Ovary (tissue), 9 donors: Measurements from ENCODE around the gene CAMK2D. TPM values are rescaled to one million over a fixed set of nuclear protein-coding genes. Genes with fewer than 3 reads are reported as not detected.

Experiments used
- DNase-seq, 5 donors: peaks; one replicate each; pipeline ENCODE4 v3.0.0-alpha.2; 2019 to 2020
- H3K27ac ChIP-seq, 2 donors: fragments of 200-600 bp; one replicate each; pipeline versions ENCODE4 v1.5.1 to v1.8.0; 2019 to 2022
- H3K27me3 ChIP-seq: fragments of 200-600 bp; one replicate; pipeline ENCODE4 v1.8.0; 2022
- H3K36me3 ChIP-seq: fragments of 200-600 bp; sonication (generic); one replicate; pipeline ENCODE4 v1.5.1; 2019
- H3K4me1 ChIP-seq: one replicate; pipeline ENCODE4 v1.8.1; 2013; ENCODE audit warnings: mild to moderate bottlenecking, moderate library complexity; ENCODE audit not compliant: insufficient read depth
- H3K4me3 ChIP-seq: fragments of 200-600 bp; sonication (generic); one replicate; pipeline ENCODE4 v1.5.1; 2017
- H3K9me3 ChIP-seq, 2 donors: fragments of 200-600 bp in 1 of 2; sonication (generic) in 1 of 2; one replicate each; pipeline versions ENCODE4 v1.5.1 to v1.8.1; 2013 to 2019; ENCODE audit warnings: mild to moderate bottlenecking in 1 of 2, moderate library complexity in 1 of 2
- CTCF ChIP-seq, 3 donors: fragments of 450-650 bp in 2 of 3; fragments of 200-600 bp in 1 of 3; IDR thresholded peaks; one replicate each; pipeline versions ENCODE4 v1.5.1 to v1.8.0; 2016 to 2022; ENCODE audit warnings: antibody characterized with exemption in 3 of 3, mild to moderate bottlenecking in 1 of 3
- EP300 ChIP-seq: sonication (generic); formaldehyde crosslinking; IDR thresholded peaks from one replicate; pipeline ENCODE4 v1.6.1; 2017; ENCODE audit warnings: antibody characterized with exemption
- POLR2A ChIP-seq: fragments of 450-650 bp; IDR thresholded peaks from one replicate; pipeline ENCODE4 v1.6.1; 2017; ENCODE audit warnings: antibody characterized with exemption, mild to moderate bottlenecking, moderate library complexity
- WGBS, 3 donors: extraction: QIAGEN DNeasy Blood & Tissue Kit in 1 of 3; methylation state at CpG; one replicate each; pipeline versions ENCODE4 v1.1.5 to v1.1.7; 2013 to 2017; 5-methylcytosine and 5-hydroxymethylcytosine counted together
- intact Hi-C, 4 donors: fragments of 100-400 bp; cut with DNase I; formaldehyde crosslinking; loops; one replicate each; pipeline versions ENCODE4 v1.11.0 to v1.15.1; 2022 to 2023
- polyA plus RNA-seq, 2 donors: library from polyadenylated mRNA; stranded (reverse); fragments of 200-250 nt in 1 of 2; fragments of 350-450 nt in 1 of 2; fragmentation: Illumina TruSeq in 1 of 2; extraction: RNeasy Lipid Tissue Mini Kit (QIAGEN cat#74804) in 1 of 2; gene quantifications; one replicate each; pipeline ENCODE4 v1.2.3, GENCODE V29; 2013 to 2014
- total RNA-seq, 7 donors: library from RNA; depleted of rRNA in 2 of 7; stranded (reverse); fragments of >200 nt in 2 of 7; fragmentation: NEBNext Ultra II Directional in 3 of 7; extraction: Animal tissue kit (Norgen Biotek cat#: 25700) in 3 of 7; gene quantifications; one replicate each; pipeline versions ENCODE4 v1.1.0 to v1.2.4, GENCODE V29; 2016 to 2023
- donor health status: DM: no; HTN: no; CAD: no; lungs with moderate emphysema.
- donor health status: DM: no; HTN: no; CAD: no.
- donor health status: Bipolar disorder and iron deficiency.
- donor health status: DM: yes; HTN: yes; CAD: no.
- donor health status: DM: no; HTN: no; CAD: no.
- donor health status: DM: yes; HTN: yes; CAD: no.

CAMK2D gene
- total and polyA plus RNA-seq, 9 donors: 14.2 to 36.9 (median 32.2) TPM

- Histone ChIP-seq H3K4me3 (no peak overlapping the region), H3K27me3 (no peaks in the 10 kb centered on the region), H3K4me1 (no peaks in the 10 kb centered on the region), H3K9me3 (no peaks in the 10 kb centered on the region), H3K27ac (no peak overlapping the region), H3K36me3 (no peaks in the 10 kb centered on the region)
- no peak for DNase-seq
- intact Hi-C loops: no loop called here
- TF ChIP-seq EP300: no peak
- no peak for TF ChIP-seq CTCF (IDR thresholded peaks at IDR 0.05)
- TF ChIP-seq POLR2A: no peak
- 90 to 95% (median 91%) methylated on average over 2 of the region's 2 CpGs for WGBS, 3 donors
Observed at GRCh38 chr4:113419631-113420030, 341.9 kb downstream of the CAMK2D start.

GRCh38 chr4:113411496-113411938 lies 350.0 kb downstream of the CAMK2D start:
- H3K9me3 ChIP-seq: no peaks in the 10 kb centered on the region
- 57 to 66% (median 64%) methylated on average over 4 of the region's 4 CpGs for WGBS, 3 donors
- H3K4me1 ChIP-seq: no peaks in the 10 kb centered on the region
- intact Hi-C loops: no loop called here
- no peak overlapping the region for H3K4me3 ChIP-seq
- no peaks in the 10 kb centered on the region for H3K27me3 ChIP-seq
- no peaks in the 10 kb centered on the region for H3K36me3 ChIP-seq
- TF ChIP-seq POLR2A (no peak), EP300 (no peak), CTCF (IDR thresholded peaks at IDR 0.05) (no peak)
- no peak overlapping the region for H3K27ac ChIP-seq
- no peak for DNase-seq

- TF ChIP-seq POLR2A (no peak), EP300 (no peak), CTCF (IDR thresholded peaks at IDR 0.05) (no peak)
- H3K4me1 ChIP-seq: no peaks in the 10 kb centered on the region
- DNase-seq: no peak
- no peaks in the 10 kb centered on the region for H3K36me3 ChIP-seq
- no peak overlapping the region for H3K4me3 ChIP-seq
- no peaks in the 10 kb centered on the region for H3K9me3 ChIP-seq
- no peaks in the 10 kb centered on the region for H3K27me3 ChIP-seq
- H3K27ac ChIP-seq: no peak overlapping the region
- intact Hi-C loops: no loop called here
Observed at GRCh38 chr4:113410686-113411085, 350.9 kb downstream of the CAMK2D start.

GRCh38 chr4:113409181-113409580 lies 352.4 kb downstream of the CAMK2D start:
- WGBS, 3 donors: 30 to 44% (median 44%) methylated on average over 4 of the region's 4 CpGs
- Histone ChIP-seq H3K27me3 (no peaks in the 10 kb centered on the region), H3K27ac (no peak overlapping the region), H3K36me3 (no peaks in the 10 kb centered on the region), H3K4me3 (no peak overlapping the region), H3K4me1 (peaks cover 4% of the 10 kb centered on the region), H3K9me3 (no peaks in the 10 kb centered on the region)
- intact Hi-C loops: no loop called here
- DNase-seq: no peak
- no peak for TF ChIP-seq POLR2A
- no peak for TF ChIP-seq EP300
- no peak for TF ChIP-seq CTCF (IDR thresholded peaks at IDR 0.05)

GRCh38 chr4:113407409-113407808 lies 354.1 kb downstream of the CAMK2D start:
- no peaks in the 10 kb centered on the region for H3K27me3 ChIP-seq
- H3K9me3 ChIP-seq: no peaks in the 10 kb centered on the region
- H3K4me3 ChIP-seq: no peak overlapping the region
- H3K27ac ChIP-seq: no peak overlapping the region
- H3K4me1 ChIP-seq: peaks cover 4% of the 10 kb centered on the region
- intact Hi-C loops: no loop called here
- no peak for DNase-seq
- TF ChIP-seq POLR2A: no peak
- TF ChIP-seq CTCF (IDR thresholded peaks at IDR 0.05): no peak
- TF ChIP-seq EP300: no peak
- no peaks in the 10 kb centered on the region for H3K36me3 ChIP-seq
- 82 to 91% (median 91%) methylated on average over 2 of the region's 2 CpGs for WGBS, 3 donors
